ENCODE measurements around the gene MYH7.
"Not testable (repeated sequence)": the region's sequence is repeated elsewhere in the genome, so short reads cannot be mapped to it uniquely, and the experiment has no call there.

Gene MYH7

DNA sequence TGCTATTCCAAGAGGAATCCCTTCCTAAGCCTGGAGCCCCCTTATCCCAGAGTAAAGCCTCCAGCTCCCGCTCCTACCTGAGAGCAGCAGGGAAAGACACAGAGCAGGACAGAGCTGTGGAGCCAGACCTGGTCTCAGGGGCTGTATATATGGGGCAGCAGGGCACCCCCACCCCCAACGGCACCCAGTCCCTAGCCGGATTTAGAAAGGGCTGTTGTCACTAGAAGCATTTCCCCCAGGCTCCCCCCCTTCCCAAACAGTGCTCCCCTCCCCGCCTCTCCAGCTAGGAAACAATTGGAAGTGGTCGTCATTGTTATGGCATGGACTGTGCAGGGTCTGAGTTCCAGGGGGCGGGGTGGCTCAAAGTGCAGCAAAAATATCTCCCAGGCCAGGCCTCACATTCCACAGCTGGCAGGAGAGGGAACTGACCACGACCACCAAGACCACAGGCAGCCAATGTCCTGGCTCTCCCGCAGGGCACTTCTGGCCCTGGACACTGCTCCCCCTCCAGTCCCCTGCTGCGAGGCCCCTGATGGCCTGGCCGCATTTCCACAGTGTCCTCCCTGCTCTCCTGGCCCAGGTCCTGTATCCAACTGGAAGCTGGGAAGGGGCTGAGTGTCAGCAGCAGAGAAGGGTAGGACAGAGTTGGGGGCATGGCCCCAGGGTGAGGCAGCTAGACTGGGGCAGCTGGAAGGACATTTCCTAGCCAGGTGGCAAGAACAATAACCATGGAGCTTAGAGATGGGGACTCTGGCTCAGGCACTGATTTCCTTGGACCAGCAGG is at the start of gene MYH7:
Gene MYH7, minus strand, starts transcription at position 118 of the 784 bp plus-strand sequence. CDS start 1,928 bp downstream, outside the sequence.
- DNase-seq = no peak

GRCh38 chr14:23483236-23483854 is 47.9 kb upstream of the MYH7 start:
- peak; percentile 57 for DNase-seq

- no peak for DNase-seq
These were observed 47.3 kb upstream of the MYH7 start for GRCh38 chr14:23482823-23483148.

GRCh38 chr14:23481979-23482822 is 46.7 kb upstream of the MYH7 start:
- DNase-seq = no peak

- DNase-seq = no peak
These were observed 46.0 kb upstream of the MYH7 start for GRCh38 chr14:23481362-23481970.

DNA sequence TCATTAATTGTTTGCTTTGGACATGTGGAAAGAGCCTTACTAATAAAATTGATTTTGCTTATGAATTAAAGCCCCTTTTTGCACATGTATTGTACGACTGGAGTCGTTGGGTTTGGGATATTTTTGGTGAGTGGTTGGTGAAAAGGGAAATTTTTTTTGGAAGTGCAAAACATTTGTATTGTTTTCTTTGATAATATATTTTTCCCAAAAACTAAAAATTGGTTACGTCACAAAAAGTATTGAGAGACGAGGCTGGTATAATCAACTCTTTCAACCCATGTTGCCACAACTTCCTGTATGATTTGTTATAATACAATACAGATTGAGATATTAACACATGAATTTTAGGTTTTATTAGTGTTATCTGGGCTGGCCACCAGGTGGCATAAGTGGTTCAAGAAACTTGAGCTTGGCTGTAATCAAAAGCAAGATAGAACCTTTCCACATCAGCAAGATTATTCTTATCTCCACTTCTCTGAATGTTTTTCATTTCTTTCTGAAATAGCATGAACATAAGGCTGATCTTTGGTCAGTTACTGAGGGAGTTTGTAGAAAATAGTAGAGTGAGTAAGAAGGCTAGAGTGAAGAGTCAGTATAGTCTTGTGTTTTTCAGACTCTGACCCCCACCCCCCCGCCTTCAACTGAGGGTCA is 42.8 kb upstream of the MYH7 start:
- DNase-seq = peak; percentile 66

- DNase-seq = no peak
These were observed 35.5 kb upstream of the MYH7 start for GRCh38 chr14:23470947-23471346.

DNA sequence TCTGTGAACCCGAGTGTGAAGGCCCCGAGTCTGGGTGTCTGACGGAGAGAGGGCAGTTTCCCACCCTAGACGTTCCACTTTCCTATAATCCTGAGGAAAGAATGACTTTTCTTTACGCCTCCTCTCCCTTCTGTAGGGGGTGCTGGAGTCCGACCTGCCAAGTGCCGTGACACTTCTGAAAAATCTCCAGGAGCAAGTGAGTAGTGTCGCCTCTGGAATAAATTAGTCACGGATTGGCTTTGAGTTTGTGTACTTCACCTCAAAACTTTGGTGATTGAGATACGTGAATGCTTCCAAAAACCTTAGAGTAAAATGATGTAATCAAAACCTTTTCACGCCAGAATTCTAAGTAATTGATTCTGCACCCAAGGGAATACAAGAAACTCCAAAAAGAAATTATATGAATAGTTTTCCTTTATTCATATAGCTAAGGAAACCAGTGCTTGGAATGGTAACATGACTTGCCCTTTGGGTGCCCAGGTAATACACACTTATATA is 34.5 kb upstream of the MYH7 start:
- DNase-seq = no peak

- DNase-seq = peak; percentile 99
These were observed 33.9 kb upstream of the MYH7 start, which contains the start of gene NGDN for GRCh38 chr14:23469127-23469905. Gene NGDN, plus strand, starts transcription at chr14:23469703. Its CDS starts 13 bp downstream, at chr14:23469716.

- DNase-seq = no peak
These were observed 33.3 kb upstream of the MYH7 start for GRCh38 chr14:23468704-23469126.

- DNase-seq = no peak
These were observed 29.8 kb upstream of the MYH7 start for GRCh38 chr14:23465261-23465660.

DNA sequence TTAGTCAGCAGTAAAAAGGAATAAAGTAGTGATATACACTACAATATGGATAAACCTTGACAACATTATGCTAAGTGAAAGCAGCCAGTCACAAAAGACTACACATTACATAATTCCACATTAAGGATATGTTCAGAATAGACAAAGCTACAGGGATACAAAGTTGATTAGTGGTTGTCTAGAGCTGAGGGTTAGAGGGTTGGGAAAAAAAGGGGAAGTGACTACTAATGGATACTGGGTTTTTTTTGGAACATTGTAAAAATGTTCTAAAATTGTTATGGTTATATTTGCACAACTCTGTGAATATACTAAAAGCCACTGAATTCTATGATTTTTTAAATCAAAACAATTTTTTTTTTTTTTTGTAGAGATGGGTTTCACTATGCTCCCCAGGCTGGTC is 29.2 kb upstream of the MYH7 start:
- DNase-seq = no peak

GRCh38 chr14:23460960-23461359 is 25.5 kb upstream of the MYH7 start:
- no peak for DNase-seq

GRCh38 chr14:23457587-23458445 is 22.4 kb upstream of the MYH7 start:
- DNase-seq = no peak

- not testable (repeated sequence) for DNase-seq
These were observed 21.6 kb upstream of the MYH7 start for GRCh38 chr14:23456883-23457586.

GRCh38 chr14:23454445-23454856 is 19.0 kb upstream of the MYH7 start:
- DNase-seq = no peak

GRCh38 chr14:23452237-23452636 is 16.8 kb upstream of the MYH7 start:
- DNase-seq = no peak

DNA sequence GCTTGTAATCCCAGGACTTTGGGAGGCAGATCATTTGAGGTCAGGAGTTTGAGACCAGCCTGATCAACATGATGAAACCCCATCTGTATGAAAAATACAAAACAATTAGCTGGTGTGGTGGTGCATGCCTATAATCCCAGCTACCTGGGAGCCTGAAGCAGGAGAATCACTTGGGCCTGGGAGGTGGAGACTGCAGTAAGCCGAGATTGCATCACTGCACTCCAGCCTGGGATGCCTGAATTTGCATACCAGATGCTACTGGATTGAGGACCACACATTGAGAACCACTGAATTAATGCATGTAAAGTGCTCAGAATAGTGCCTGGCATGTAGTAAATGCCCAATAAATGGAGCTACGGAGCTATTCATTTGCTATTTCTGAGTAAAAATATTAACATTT is 14.9 kb upstream of the MYH7 start:
- no peak for DNase-seq

GRCh38 chr14:23449314-23449713 is 13.9 kb upstream of the MYH7 start:
- no peak for DNase-seq

Data from NCI-H1436 (cell line).